ENCODE data around the gene ZFP36L1.

GRCh38 chr14:68791078-68791901 lies 1.6 kb downstream of the ZFP36L1 start:
- TF ChIP-seq CTCF (IDR thresholded peaks at IDR 0.05 in 8 of 11, conservative IDR thresholded peaks at IDR 0.05 in 3 of 11) = no peak
- peak in 1 of 3 donors; percentile 63 for TF ChIP-seq POLR2AphosphoS5 (IDR thresholded peaks at IDR 0.05)

All from spleen (tissue), 7 donors.